Neuron (in vitro differentiated cells): ENCODE results near the gene SCGN.
"Not testable (repeated sequence)": the region's sequence is repeated elsewhere in the genome, so short reads cannot be mapped to it uniquely, and the experiment has no call there.

ENCODE experiments used
- H2AFZ ChIP-seq: one replicate; pipeline ENCODE4 v1.6.1; 2013; ENCODE audit warnings: low read depth, mild to moderate bottlenecking, inconsistent platforms, low read length, moderate library complexity
- H3K27me3 ChIP-seq: one replicate; pipeline ENCODE4 v1.6.1; 2013; ENCODE audit warnings: low read length; ENCODE audit not compliant: insufficient read depth
- H3K36me3 ChIP-seq: one replicate; pipeline ENCODE4 v1.6.1; 2013; ENCODE audit warnings: low read length; ENCODE audit not compliant: insufficient read depth
- H3K4me1 ChIP-seq: one replicate; pipeline ENCODE4 v1.6.1; 2013; ENCODE audit warnings: low read length; ENCODE audit not compliant: insufficient read depth
- H3K4me3 ChIP-seq: 2 replicates; pipeline ENCODE4 v1.5.1; 2013; ENCODE audit warnings: mild to moderate bottlenecking, low read length, moderate library complexity
- H3K9me3 ChIP-seq: one replicate; pipeline ENCODE4 v1.6.1; 2013; ENCODE audit warnings: low read length

The SCGN gene

GRCh38 chr6:25730907-25731306, 78.9 kb downstream of the SCGN start:
- no peak overlapping the region for H3K4me3 ChIP-seq
- no peaks in the 10 kb centered on the region for H3K9me3 ChIP-seq
- H3K27me3 ChIP-seq = no peaks in the 10 kb centered on the region
- H3K4me1 ChIP-seq = no peaks in the 10 kb centered on the region
- H3K36me3 ChIP-seq = no peaks in the 10 kb centered on the region
- H2AFZ ChIP-seq = no peak overlapping the region

GRCh38 chr6:25731721-25732120, 79.7 kb downstream of the SCGN start:
- Histone ChIP-seq H3K9me3 (no peaks in the 10 kb centered on the region), H2AFZ (no peak overlapping the region), H3K4me1 (no peaks in the 10 kb centered on the region), H3K36me3 (no peaks in the 10 kb centered on the region), H3K27me3 (no peaks in the 10 kb centered on the region), H3K4me3 (no peak overlapping the region)

- H3K4me3 ChIP-seq = no peak overlapping the region
- H3K36me3 ChIP-seq = no peaks in the 10 kb centered on the region
- H3K4me1 ChIP-seq = no peaks in the 10 kb centered on the region
- no peaks in the 10 kb centered on the region for H3K9me3 ChIP-seq
- H3K27me3 ChIP-seq = no peaks in the 10 kb centered on the region
- H2AFZ ChIP-seq = no peak overlapping the region
Measured at GRCh38 chr6:25732468-25733198, 80.6 kb downstream of the SCGN start.

- H3K36me3 ChIP-seq = no peaks in the 10 kb centered on the region
- H3K4me3 ChIP-seq = no peak overlapping the region
- no peaks in the 10 kb centered on the region for H3K4me1 ChIP-seq
- no peak overlapping the region for H2AFZ ChIP-seq
- peaks cover 2% of the 10 kb centered on the region for H3K27me3 ChIP-seq
- no peaks in the 10 kb centered on the region for H3K9me3 ChIP-seq
Measured at GRCh38 chr6:25735261-25735660, 83.2 kb downstream of the SCGN start.

- no peaks in the 10 kb centered on the region for H3K9me3 ChIP-seq
- H3K36me3 ChIP-seq = no peaks in the 10 kb centered on the region
- H2AFZ ChIP-seq = no peak overlapping the region
- peaks cover 2% of the 10 kb centered on the region for H3K27me3 ChIP-seq
- H3K4me1 ChIP-seq = no peaks in the 10 kb centered on the region
- no peak overlapping the region for H3K4me3 ChIP-seq
Measured at GRCh38 chr6:25743868-25744267, 91.9 kb downstream of the SCGN start.

GRCh38 chr6:25745836-25746235, 93.8 kb downstream of the SCGN start:
- no peaks in the 10 kb centered on the region for H3K36me3 ChIP-seq
- no peaks in the 10 kb centered on the region for H3K4me1 ChIP-seq
- H2AFZ ChIP-seq = no peak overlapping the region
- no peaks in the 10 kb centered on the region for H3K27me3 ChIP-seq
- no peaks in the 10 kb centered on the region for H3K9me3 ChIP-seq
- H3K4me3 ChIP-seq = no peak overlapping the region

GRCh38 chr6:25746968-25747367, 95.0 kb downstream of the SCGN start:
- H3K9me3 ChIP-seq = no peaks in the 10 kb centered on the region
- H3K4me1 ChIP-seq = no peaks in the 10 kb centered on the region
- H3K4me3 ChIP-seq = no peak overlapping the region
- no peaks in the 10 kb centered on the region for H3K27me3 ChIP-seq
- no peaks in the 10 kb centered on the region for H3K36me3 ChIP-seq
- no peak overlapping the region for H2AFZ ChIP-seq

- no peak overlapping the region for H3K4me3 ChIP-seq
- no peaks in the 10 kb centered on the region for H3K4me1 ChIP-seq
- no peaks in the 10 kb centered on the region for H3K9me3 ChIP-seq
- no peaks in the 10 kb centered on the region for H3K36me3 ChIP-seq
- H3K27me3 ChIP-seq = no peaks in the 10 kb centered on the region
- no peak overlapping the region for H2AFZ ChIP-seq
Measured at GRCh38 chr6:25747477-25747876, 95.5 kb downstream of the SCGN start.

- Histone ChIP-seq H3K4me1 (no peaks in the 10 kb centered on the region), H3K36me3 (no peaks in the 10 kb centered on the region), H3K4me3 (no peak overlapping the region), H3K27me3 (no peaks in the 10 kb centered on the region), H2AFZ (no peak overlapping the region), H3K9me3 (no peaks in the 10 kb centered on the region)
Measured at GRCh38 chr6:25748049-25748448, 96.0 kb downstream of the SCGN start.

- H2AFZ ChIP-seq, H3K4me3 ChIP-seq, H3K27me3 ChIP-seq, H3K36me3 ChIP-seq, H3K9me3 ChIP-seq, H3K4me1 ChIP-seq: not testable (repeated sequence)
Measured at GRCh38 chr6:25748601-25749517, 96.8 kb downstream of the SCGN start.

- no peaks in the 10 kb centered on the region for H3K27me3 ChIP-seq
- no peak overlapping the region for H2AFZ ChIP-seq
- no peaks in the 10 kb centered on the region for H3K9me3 ChIP-seq
- no peak overlapping the region for H3K4me3 ChIP-seq
- H3K36me3 ChIP-seq = no peaks in the 10 kb centered on the region
- H3K4me1 ChIP-seq = no peaks in the 10 kb centered on the region
Measured at GRCh38 chr6:25749837-25750236, 97.8 kb downstream of the SCGN start.

- Histone ChIP-seq H3K4me3 (no peak overlapping the region), H3K9me3 (no peaks in the 10 kb centered on the region), H2AFZ (no peak overlapping the region), H3K27me3 (no peaks in the 10 kb centered on the region), H3K4me1 (no peaks in the 10 kb centered on the region), H3K36me3 (no peaks in the 10 kb centered on the region)
Measured at GRCh38 chr6:25750906-25751305, 98.9 kb downstream of the SCGN start.
